CD4-positive, alpha-beta T cell (primary cell): ENCODE measurements around the gene SLC9A5. TPM values are rescaled to one million over a fixed set of nuclear protein-coding genes. Genes with fewer than 3 reads are reported as not detected.

ENCODE experiments used
- ATAC-seq: fragments of 200-7000 bp; cut with Tn5 transposase; one replicate; pipeline ENCODE4 v1.10.0; 2022; ENCODE audit warnings: mild to moderate bottlenecking; ENCODE audit not compliant: poor library complexity
- CTCF ChIA-PET: fragments of 350-600 bp; sonication (Branson Sonifier 250); formaldehyde crosslinking; loops from one replicate; lab custom pipeline; 2021; ENCODE audit warnings: antibody characterized with exemption, inconsistent platforms; lab: Charles Lee
- POLR2A ChIA-PET: fragments of 350-600 bp; sonication (Branson Sonifier 250); formaldehyde crosslinking; loops from one replicate; lab custom pipeline; 2021; ENCODE audit warnings: antibody characterized with exemption, inconsistent platforms; lab: Charles Lee
- DNase-seq, 14 experiments: peaks; one replicate each; pipeline ENCODE4 v3.0.0-alpha.2; 2013 to 2020; ENCODE audit warnings: mixed read lengths in 2 of 14
- H3K27ac ChIP-seq, 2 donors: one replicate each; pipeline versions ENCODE4 v1.5.1 to v1.7.0; 2013; ENCODE audit warnings: low read length in 2 of 2, low read depth in 1 of 2, mild to moderate bottlenecking in 1 of 2
- H3K27me3 ChIP-seq, 2 experiments: 1 replicate in 1 of 2; 2 replicates in 1 of 2; pipeline versions ENCODE4 v1.6.1 to v1.7.0; 2013; ENCODE audit warnings: low read length in 2 of 2, control low read depth in 1 of 2, mild to moderate bottlenecking in 1 of 2, moderate library complexity in 1 of 2; ENCODE audit not compliant: insufficient read depth in 2 of 2, control insufficient read depth in 1 of 2
- H3K36me3 ChIP-seq: one replicate; pipeline ENCODE4 v1.6.1; 2013; ENCODE audit warnings: low read length, control low read depth; ENCODE audit not compliant: insufficient read depth
- H3K4me1 ChIP-seq: one replicate; pipeline ENCODE4 v1.6.1; 2013; ENCODE audit warnings: low read length, control low read depth; ENCODE audit not compliant: insufficient read depth
- H3K4me3 ChIP-seq: one replicate; pipeline ENCODE4 v1.5.1; 2013; ENCODE audit warnings: mild to moderate bottlenecking, low read length, moderate library complexity
- H3K9me3 ChIP-seq, 2 experiments: 1 replicate in 1 of 2; 2 replicates in 1 of 2; pipeline versions ENCODE4 v1.6.1 to v1.7.0; 2013; ENCODE audit warnings: low read length in 2 of 2, mild to moderate bottlenecking in 2 of 2, control low read depth in 1 of 2, moderate library complexity in 1 of 2; ENCODE audit not compliant: control insufficient read depth in 1 of 2, insufficient read depth in 1 of 2
- H3K27ac Mint-ChIP-seq: one replicate; pipeline ENCODE4 v1.8.0; 2020; ENCODE audit warnings: mixed read lengths
- H3K27me3 Mint-ChIP-seq: one replicate; pipeline ENCODE4 v1.8.0; 2021; ENCODE audit warnings: mixed read lengths
- H3K36me3 Mint-ChIP-seq: one replicate; pipeline ENCODE4 v1.8.0; 2021; ENCODE audit warnings: low read depth, mixed read lengths
- H3K4me1 Mint-ChIP-seq: one replicate; pipeline ENCODE4 v1.8.0; 2021; ENCODE audit warnings: low read depth, mixed read lengths
- H3K4me3 Mint-ChIP-seq: one replicate; pipeline ENCODE4 v1.8.0; 2020; ENCODE audit warnings: mild to moderate bottlenecking, mixed read lengths
- H3K9me3 Mint-ChIP-seq: one replicate; pipeline ENCODE4 v1.8.0; 2020; ENCODE audit warnings: mixed read lengths
- CTCF ChIP-seq: fragments of 200-600 bp; IDR thresholded peaks from one replicate; pipeline ENCODE4 v1.8.0; 2022; ENCODE audit warnings: antibody characterized with exemption, mild to moderate bottlenecking
- intact Hi-C, 2 experiments: fragments of 100-400 bp; cut with DNase I in 1 of 2; cut with micrococcal nuclease in 1 of 2; formaldehyde crosslinking; loops; one replicate each; pipeline versions ENCODE4 v1.15.1 to v1.9.0; 2023 to 2025; cut with DNase I, micrococcal nuclease
- total RNA-seq, 174 experiments: library from RNA in 2 of 174; stranded (reverse) in 2 of 174; gene quantifications; one replicate each; pipeline ENCODE4 v1.2.3 and lab custom pipeline; 2021 to 2026

Gene SLC9A5
- total RNA-seq, 2 experiments from 2014 or later = 3.1 TPM

GRCh38 chr16:67243481-67243880 lies 5.3 kb upstream of the SLC9A5 start:
- ChIA-PET CTCF (interaction anchor here (1.4 to 5.3 kb wide), 3 partner anchors 16 to 573 kb away, joined by 3 to 31 read pairs (median 5); partner anchors contain the start of gene TMEM208), POLR2A (interaction anchor here (1.1 kb wide), 1 partner anchor 22 kb away, joined by 3 read pairs; no protein-coding TSS in a partner anchor)
- peaks cover 29% of the 10 kb centered on the region for H3K4me1 Mint-ChIP-seq
- Histone ChIP-seq H3K27me3 (no peaks in the 10 kb centered on the region), H3K4me3 (no peak overlapping the region), H3K36me3 (peaks cover 15% of the 10 kb centered on the region), H3K27ac (peak overlapping the region; percentile 86 to 90), H3K4me1 (peaks cover 59% of the 10 kb centered on the region), H3K9me3 (no peaks in the 10 kb centered on the region)
- no peaks in the 10 kb centered on the region for H3K27me3 Mint-ChIP-seq
- intact Hi-C loops = loop anchor here (10.0 kb wide), 2 partner anchors 561 to 841 kb away; partner anchors contain the start of genes NFATC3 (in 1 of the 2), RANBP10 (in 1 of the 2) and TSNAXIP1 (in 1 of the 2)
- H3K27ac Mint-ChIP-seq = peak overlapping the region; percentile 97
- H3K36me3 Mint-ChIP-seq = peaks cover 11% of the 10 kb centered on the region
- H3K4me3 Mint-ChIP-seq = no peak overlapping the region
- ATAC-seq = no peak
- no peak for DNase-seq
- no peaks in the 10 kb centered on the region for H3K9me3 Mint-ChIP-seq
- no peak for TF ChIP-seq CTCF

DNA sequence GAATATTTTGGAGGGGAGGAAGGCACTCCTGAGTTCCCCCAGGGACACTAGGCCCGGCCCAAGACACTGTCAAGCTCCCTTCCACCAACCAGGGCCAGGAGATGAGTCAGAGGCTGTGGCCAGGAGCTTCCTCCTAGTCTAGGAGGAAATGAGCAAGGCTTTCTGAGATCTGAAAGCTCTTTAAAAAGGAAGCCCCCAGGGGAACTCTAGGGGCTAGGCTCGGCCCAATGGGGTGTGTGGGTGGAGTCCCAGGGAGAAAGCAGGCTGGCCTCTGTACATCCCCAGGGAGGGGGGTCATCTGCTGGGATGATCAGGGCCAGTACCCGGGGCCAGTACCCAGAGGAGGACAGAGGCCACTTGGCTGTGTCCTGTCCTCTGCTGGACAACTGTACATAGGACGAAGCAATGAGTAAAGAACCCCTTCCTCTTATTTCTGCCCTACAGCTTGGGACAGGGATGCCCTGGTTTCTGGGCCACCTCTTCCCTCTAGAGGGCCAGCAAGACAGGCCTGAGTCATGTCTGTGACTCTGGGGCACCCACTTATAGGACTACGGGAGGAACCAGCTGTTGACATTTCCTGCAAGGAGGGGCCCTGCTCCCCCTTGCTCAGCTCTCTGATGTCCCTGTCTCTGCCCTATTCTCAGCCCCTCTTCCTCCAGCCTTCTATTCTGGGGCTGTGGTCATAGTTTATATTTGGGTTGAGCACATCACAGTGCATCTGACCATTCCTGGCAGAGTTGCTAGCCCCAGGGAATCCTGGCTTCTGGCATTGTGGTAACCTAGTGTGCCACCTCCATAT lies 4.2 kb upstream of the SLC9A5 start:
- H3K4me1 ChIP-seq = peaks cover 69% of the 10 kb centered on the region

More for the DNA sequence above, 4.2 kb upstream of the SLC9A5 start:
- no peaks in the 10 kb centered on the region for H3K9me3 ChIP-seq
- no peaks in the 10 kb centered on the region for H3K27me3 ChIP-seq
- TF ChIP-seq CTCF = no peak
- H3K27ac ChIP-seq = peak overlapping the region; percentile 86 to 90
- ChIA-PET CTCF (interaction anchor here (0.7 to 5.3 kb wide), 8 partner anchors 9 to 572 kb away, joined by 3 to 31 read pairs (median 4); partner anchors contain the start of genes E2F4 and TMEM208), POLR2A (interaction anchor here (0.6 to 6.2 kb wide), 4 partner anchors 17 to 85 kb away, joined by 3 to 81 read pairs (median 4); partner anchors contain the start of genes FBXL8, TMEM208 and TRADD)
- peaks cover under 1% of the 10 kb centered on the region for H3K36me3 Mint-ChIP-seq
- H3K4me1 Mint-ChIP-seq = peaks cover 34% of the 10 kb centered on the region
- peak overlapping the region; percentile 86 for H3K4me3 Mint-ChIP-seq
- H3K27me3 Mint-ChIP-seq = no peaks in the 10 kb centered on the region
- ATAC-seq = peak; percentile 59
- no peak overlapping the region for H3K4me3 ChIP-seq
- peak; percentile 37 to 93 (median 69) for DNase-seq
- no peaks in the 10 kb centered on the region for H3K9me3 Mint-ChIP-seq
- peaks cover 3% of the 10 kb centered on the region for H3K36me3 ChIP-seq
- peak overlapping the region; percentile 97 for H3K27ac Mint-ChIP-seq
- intact Hi-C loops = loop anchor here (1.0 to 10.0 kb wide), 5 partner anchors 16 to 840 kb away; partner anchors contain the start of genes NFATC3 (in 1 of the 2), PHAF1 (in 1 of the 2), RANBP10 (in 1 of the 2) and TSNAXIP1 (in 1 of the 2)
